ENCODE measurements around the gene CASQ1.

Gene CASQ1

DNA sequence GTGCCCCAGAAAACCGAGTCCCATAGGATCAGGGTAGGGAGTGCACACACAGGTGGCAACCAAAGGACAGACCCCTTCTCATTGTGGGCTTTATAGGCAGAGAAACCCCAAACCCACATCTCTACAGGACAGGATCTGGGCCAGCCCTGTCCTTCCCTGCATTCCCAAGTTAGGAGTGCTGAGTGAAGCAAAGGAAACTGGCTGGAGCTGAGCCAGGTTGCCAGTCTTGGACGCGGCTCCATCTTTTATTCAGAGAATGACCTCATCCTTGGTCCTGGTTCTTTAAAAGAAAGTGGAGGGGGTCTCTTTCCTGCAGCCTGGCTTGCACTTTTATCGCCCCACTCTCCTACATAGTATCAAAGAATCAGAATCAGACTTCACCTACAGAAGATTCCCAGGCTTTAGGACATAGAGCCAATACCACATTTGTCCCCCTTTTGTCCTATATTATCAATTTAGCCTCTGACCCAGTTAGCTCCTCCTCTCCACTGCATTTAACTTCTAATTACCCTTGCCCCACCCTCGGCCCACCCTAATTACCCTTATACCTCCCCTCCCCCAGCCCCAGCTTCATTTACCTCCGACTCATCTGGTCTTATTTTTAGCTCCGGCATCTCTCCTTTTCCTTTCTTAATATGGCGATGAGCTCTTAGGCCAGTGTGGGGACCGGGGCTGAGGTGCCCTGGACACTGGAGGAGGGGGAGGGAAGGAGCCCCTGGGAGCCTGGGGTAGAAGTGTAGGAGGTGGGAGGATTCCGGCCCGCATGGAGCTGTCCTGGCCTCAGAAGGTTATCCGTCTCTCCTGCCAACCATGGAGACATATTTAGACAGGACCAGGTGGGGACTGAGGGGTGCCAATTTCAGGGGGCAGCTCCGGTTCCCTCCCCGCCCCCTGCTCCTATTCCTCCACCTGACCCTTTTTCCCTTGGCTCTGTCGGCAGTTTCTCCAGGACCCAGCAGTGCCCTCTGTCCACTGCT is at the start of gene CASQ1:
TSS of gene CASQ1 (plus strand) at position 927 of the 977 bp plus-strand sequence. CDS start 177 bp downstream, outside the sequence.
- no peak for FAIRE-seq

- FAIRE-seq, result no peak
Measured at GRCh38 chr1:160143695-160144094, 46.7 kb upstream of the CASQ1 start.

DNA sequence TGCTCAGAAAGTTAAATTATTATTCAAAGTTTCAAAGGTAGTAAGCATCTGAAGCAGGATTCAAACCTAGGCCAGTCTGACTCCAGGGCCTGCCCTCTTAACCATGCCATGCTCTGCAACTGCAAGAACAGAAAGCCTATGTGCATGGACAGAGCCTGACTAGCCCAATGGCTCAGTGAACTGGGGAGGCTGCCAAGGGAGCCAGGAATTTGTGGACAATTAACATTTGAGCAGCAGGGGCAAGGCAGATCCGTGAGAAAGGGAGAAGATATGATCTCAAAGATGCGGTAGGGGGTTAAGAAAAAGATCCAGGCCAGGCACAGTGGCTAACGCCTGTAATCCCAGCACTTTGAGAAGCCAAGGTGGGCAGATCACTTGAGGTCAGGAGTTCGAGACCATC is 45.5 kb upstream of the CASQ1 start:
- FAIRE-seq, result no peak

DNA sequence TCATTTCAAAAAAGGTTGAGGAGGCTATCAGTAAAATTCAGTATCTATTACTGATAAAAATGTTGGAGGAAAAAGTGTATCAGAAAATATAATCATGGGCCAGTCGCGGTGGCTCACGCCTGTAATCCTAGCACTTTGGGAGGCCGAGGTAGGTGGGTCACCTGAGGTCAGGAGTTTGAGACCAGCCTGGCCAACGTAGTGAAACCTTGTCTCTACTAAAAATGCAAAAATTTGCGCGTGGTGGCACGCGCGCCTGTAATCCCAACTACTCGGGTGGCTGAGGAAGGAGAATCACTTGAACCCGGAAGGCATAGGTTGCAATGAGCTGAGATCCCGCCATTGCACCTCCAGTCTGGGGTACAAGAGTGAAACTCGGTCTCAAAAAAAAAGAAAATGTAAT is 44.3 kb upstream of the CASQ1 start:
- FAIRE-seq, result no peak

GRCh38 chr1:160148121-160148520 is 42.3 kb upstream of the CASQ1 start:
- FAIRE-seq, result no peak

DNA sequence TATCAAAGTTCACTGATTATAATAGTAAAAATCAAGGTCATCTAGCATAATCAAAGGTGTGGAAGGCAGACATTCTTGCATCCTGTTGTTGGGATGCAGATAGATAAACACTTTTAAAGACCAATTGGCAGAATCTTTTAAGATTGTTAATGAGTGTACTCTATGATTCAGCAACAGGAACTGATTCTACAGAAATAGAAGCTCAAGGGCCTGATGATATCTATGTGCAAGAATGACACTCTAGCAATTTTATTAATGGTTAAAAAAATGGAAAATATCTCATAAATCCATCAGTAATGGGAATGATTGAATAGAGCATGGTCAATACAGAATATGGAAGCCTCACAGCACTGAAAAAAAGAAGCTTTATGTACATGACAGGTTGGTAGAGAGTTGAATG is 41.1 kb upstream of the CASQ1 start:
- no peak for FAIRE-seq

GRCh38 chr1:160149716-160150115 is 40.7 kb upstream of the CASQ1 start:
- FAIRE-seq, result no peak

- FAIRE-seq, result no peak
Measured at GRCh38 chr1:160151303-160151702, 39.1 kb upstream of the CASQ1 start, which contains the start of gene ATP1A4. ATP1A4 (plus strand) TSS chr1:160151603; CDS start chr1:160152041, 438 bp downstream.

DNA sequence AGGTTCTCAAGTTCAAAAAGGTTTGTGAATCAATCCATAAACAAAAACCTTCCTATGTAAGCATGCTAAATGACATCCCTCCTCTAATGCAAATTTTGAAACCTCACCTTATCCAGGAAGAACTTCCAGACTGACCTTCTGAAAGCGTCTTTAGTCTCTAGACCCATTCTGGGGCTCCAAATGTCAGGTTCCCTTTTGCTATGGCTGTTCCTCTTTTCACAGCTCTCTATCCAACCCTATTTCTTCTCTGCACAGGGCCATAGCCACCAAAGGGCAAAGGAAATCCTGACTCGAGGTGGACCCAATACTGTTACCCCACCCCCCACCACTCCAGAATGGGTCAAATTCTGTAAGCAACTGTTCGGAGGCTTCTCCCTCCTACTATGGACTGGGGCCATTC is 35.6 kb upstream of the CASQ1 start:
- no peak for FAIRE-seq

DNA sequence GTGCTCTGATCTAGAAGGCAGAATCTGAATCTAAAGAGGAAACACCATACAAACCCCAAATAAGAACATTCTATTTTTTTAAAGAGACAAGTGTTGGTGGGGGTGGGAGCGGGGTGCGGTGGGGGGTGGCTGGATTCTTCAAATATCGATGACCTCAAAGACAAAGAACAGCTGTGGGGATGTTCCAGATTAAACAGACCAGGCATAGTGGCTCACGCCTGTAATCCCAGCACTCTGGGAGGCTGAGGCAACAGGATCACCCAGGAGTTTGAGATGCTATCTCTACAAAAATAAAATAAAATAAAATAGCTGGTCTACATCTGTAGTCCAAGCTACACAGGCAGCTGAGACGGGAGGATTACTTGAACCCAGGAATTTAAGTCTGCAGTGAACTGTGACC is 34.0 kb upstream of the CASQ1 start:
- FAIRE-seq, result no peak

GRCh38 chr1:160157174-160157573 is 33.2 kb upstream of the CASQ1 start:
- FAIRE-seq, result no peak

GRCh38 chr1:160158031-160158430 is 32.3 kb upstream of the CASQ1 start:
- no peak for FAIRE-seq

GRCh38 chr1:160158534-160158933 is 31.8 kb upstream of the CASQ1 start:
- no peak for FAIRE-seq

- no peak for FAIRE-seq
Measured at GRCh38 chr1:160159846-160160245, 30.5 kb upstream of the CASQ1 start.

DNA sequence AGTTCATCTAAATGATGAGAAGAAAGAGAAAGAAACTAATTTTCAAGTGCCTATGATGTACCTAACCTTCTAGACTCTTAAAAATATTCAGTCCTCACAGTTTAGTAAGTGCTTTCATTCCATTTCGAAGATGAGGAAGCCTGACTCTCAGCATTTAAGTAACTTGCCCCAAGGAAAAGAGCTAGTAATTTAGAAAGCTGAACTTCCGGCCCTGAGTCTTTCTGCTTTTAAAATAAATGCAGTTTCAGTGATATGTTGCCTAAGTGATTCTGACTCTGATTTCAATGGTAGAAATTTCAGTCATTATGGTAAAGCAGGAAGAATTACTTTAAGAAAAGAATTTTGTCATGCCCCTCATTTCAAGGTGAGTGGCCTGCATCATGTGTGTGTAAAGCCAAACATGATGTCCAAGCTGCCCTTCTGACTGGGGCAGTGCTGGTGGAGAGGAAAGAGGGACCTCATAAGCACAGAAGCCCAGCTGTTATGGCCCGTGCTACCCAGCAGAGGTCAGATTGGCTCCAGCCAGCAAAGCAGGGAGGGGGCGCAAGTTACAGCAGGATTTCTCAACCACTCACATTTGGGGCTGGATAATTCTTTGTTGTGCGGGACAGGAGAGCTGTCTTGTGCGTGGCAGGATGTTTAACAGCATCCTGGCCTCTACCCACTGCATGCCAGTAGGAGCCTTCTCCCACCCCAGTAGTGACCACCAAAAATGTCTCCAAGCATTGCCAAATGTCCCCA is 28.2 kb upstream of the CASQ1 start:
- FAIRE-seq, result no peak

GRCh38 chr1:160162931-160163330 is 27.4 kb upstream of the CASQ1 start:
- no peak for FAIRE-seq

GRCh38 chr1:160163615-160164014 is 26.8 kb upstream of the CASQ1 start:
- no peak for FAIRE-seq

DNA sequence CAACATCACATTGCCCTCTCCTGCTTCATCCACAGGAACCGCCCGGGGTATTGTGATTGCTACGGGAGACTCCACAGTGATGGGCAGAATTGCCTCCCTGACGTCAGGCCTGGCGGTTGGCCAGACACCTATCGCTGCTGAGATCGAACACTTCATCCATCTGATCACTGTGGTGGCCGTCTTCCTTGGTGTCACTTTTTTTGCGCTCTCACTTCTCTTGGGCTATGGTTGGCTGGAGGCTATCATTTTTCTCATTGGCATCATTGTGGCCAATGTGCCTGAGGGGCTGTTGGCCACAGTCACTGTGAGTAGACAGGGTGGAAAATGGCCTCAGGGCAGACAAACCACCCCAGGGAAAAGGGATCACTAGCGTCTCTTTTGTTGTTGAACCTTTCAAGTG is 26.3 kb upstream of the CASQ1 start:
- no peak for FAIRE-seq

- no peak for FAIRE-seq
Measured at GRCh38 chr1:160166166-160166868, 24.1 kb upstream of the CASQ1 start.

DNA sequence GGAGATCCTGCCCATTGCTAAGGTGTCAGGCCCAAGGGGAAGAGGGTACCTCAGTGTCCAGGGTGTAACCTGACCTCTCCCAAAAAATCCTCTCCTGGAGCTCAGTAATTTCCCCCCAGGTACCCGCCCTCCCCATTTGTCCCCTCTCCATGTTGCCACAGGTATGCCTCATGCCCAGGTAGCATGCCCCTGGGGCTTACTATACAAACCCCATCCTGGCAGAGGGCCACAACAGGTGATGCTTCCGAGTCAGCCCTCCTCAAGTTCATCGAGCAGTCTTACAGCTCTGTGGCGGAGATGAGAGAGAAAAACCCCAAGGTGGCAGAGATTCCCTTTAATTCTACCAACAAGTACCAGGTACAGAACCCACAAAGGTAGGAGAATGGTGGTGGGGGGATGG is 23.3 kb upstream of the CASQ1 start:
- no peak for FAIRE-seq

GRCh38 chr1:160167580-160167979 is 22.8 kb upstream of the CASQ1 start:
- no peak for FAIRE-seq

DNA sequence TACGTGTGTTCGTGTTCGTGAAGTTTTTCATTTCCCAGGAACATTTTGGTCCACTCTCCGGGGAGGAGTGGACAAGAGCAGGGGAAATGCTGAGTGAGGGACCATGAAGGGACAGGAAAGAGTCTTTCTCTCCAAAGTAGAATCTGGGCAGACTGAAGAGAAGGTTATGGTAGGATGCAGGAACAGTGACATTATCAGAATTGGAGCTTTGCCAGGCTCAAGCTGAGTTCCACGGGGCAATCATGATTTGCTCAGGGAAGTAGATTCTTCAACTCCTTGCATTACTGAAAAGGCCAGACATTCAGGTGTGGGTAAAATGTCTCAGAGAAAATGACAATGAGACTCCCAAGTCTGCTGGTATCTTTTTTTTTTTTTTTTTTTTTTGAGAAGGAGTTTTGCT is 22.4 kb upstream of the CASQ1 start:
- no peak for FAIRE-seq

Data from islet of Langerhans (tissue), 1 donor.